Suprapubic skin (tissue), 3 donors: ENCODE results near the gene GRAMD4.

Experiments
- CTCF ChIP-seq, 2 donors: fragments of 200-600 bp in 1 of 2; fragments of 450-650 bp in 1 of 2; sonication (generic) in 1 of 2; IDR thresholded peaks; one replicate each; pipeline ENCODE4 v1.5.1; 2016 to 2019; ENCODE audit warnings: antibody characterized with exemption in 2 of 2, mild to moderate bottlenecking in 1 of 2, moderate library complexity in 1 of 2
- EP300 ChIP-seq: sonication (generic); formaldehyde crosslinking; IDR thresholded peaks from one replicate; pipeline ENCODE4 v1.6.1; 2017; ENCODE audit warnings: antibody characterized with exemption
- POLR2A ChIP-seq, 2 donors: fragments of 450-650 bp; IDR thresholded peaks; one replicate each; pipeline ENCODE4 v1.6.1; 2017; ENCODE audit warnings: antibody characterized with exemption in 2 of 2, mild to moderate bottlenecking in 2 of 2, moderate library complexity in 2 of 2

- TF ChIP-seq CTCF (IDR thresholded peaks at IDR 0.05), result no peak
- no peak for TF ChIP-seq POLR2A (IDR thresholded peaks at IDR 0.05)
- TF ChIP-seq EP300, result no peak
Observed at GRCh38 chr22:46589871-46590271, 30.3 kb upstream of the GRAMD4 start.
